ENCODE data around the gene ACBD6.

- TF ChIP-seq POLR2A (IDR thresholded peaks at IDR 0.05; ENCODE audit: low read length) (no peak), GATA1 (IDR thresholded peaks at IDR 0.05; ENCODE audit: low read depth, low read length) (no peak)
Measured at GRCh38 chr1:180272395-180272794, 230.0 kb downstream of the ACBD6 start.

All from erythroblast (primary cell).